22Rv1 (cell line): ENCODE results near the gene SLC25A15.

ENCODE experiments used
- ZFX ChIP-seq: fragments of 450-650 bp; IDR thresholded peaks from 2 replicates; pipeline ENCODE4 v1.6.1; 2017; ENCODE audit warnings: antibody characterized with exemption, borderline replicate concordance
- TF ChIP-seq, protein P1 (sequence below): fragments of 450-650 bp; IDR thresholded peaks from 2 replicates; pipeline ENCODE4 v1.5.1; 2017; ENCODE audit warnings: mild to moderate bottlenecking

DNA sequence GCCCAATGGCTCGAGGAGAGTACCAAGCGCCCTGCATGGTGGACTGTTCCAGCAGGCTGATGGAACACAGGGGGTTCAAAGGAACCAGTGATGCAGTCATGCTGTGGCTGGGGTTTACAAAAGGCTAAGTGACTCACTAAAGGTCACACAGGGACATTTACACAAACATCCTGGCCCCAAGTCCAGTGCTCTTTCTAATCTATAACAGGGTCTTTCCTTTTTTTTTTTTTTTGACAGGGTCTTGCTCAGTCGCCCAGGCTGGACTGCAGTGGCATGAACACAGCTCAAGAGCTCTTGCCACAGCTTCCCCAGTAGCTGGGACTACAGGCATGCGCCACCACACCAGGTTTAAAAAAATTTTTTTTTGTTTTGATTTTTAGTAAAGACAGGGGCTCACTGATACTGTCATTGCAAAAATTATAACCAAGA lies 2.8 kb upstream of the SLC25A15 start:
- TF ChIP-seq, protein P1, sequence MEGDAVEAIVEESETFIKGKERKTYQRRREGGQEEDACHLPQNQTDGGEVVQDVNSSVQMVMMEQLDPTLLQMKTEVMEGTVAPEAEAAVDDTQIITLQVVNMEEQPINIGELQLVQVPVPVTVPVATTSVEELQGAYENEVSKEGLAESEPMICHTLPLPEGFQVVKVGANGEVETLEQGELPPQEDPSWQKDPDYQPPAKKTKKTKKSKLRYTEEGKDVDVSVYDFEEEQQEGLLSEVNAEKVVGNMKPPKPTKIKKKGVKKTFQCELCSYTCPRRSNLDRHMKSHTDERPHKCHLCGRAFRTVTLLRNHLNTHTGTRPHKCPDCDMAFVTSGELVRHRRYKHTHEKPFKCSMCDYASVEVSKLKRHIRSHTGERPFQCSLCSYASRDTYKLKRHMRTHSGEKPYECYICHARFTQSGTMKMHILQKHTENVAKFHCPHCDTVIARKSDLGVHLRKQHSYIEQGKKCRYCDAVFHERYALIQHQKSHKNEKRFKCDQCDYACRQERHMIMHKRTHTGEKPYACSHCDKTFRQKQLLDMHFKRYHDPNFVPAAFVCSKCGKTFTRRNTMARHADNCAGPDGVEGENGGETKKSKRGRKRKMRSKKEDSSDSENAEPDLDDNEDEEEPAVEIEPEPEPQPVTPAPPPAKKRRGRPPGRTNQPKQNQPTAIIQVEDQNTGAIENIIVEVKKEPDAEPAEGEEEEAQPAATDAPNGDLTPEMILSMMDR = no peak
- no peak for TF ChIP-seq ZFX
